Measurements from ENCODE around the gene CNTN4. TPM values are rescaled to one million over a fixed set of nuclear protein-coding genes. Genes with fewer than 3 reads are reported as not detected.

The CNTN4 gene
- total RNA-seq, 1 experiment from 2014 or later: 1.6 TPM

- H2BK5ac ChIP-seq (ENCODE audit: insufficient read length, low read length): no peak overlapping the region
- no peaks in the 10 kb centered on the region for H3K9me3 Mint-ChIP-seq
- no peak overlapping the region for H3K27ac Mint-ChIP-seq
- H4K20me1 ChIP-seq (ENCODE audit: control insufficient read depth, insufficient read depth, insufficient read length): no peaks in the 10 kb centered on the region
- no peaks in the 10 kb centered on the region for H3K27me3 Mint-ChIP-seq (ENCODE audit: low read depth)
- peak overlapping the region; percentile 3 for H2AFZ ChIP-seq (ENCODE audit: low read length)
- no peaks in the 10 kb centered on the region for H3K27me3 ChIP-seq (ENCODE audit: insufficient read depth, low read length)
- no peak overlapping the region for H2BK20ac ChIP-seq (ENCODE audit: low read depth, low read length, poor library complexity, severe bottlenecking)
- no peak overlapping the region for H4K8ac ChIP-seq (replicated peaks; ENCODE audit: insufficient read length, low read depth, low read length)
- peaks cover 61 to 65% of the 10 kb centered on the region in 2 experiments for H3K4me1 Mint-ChIP-seq
- H3K4me3 Mint-ChIP-seq: no peak overlapping the region
- no peak overlapping the region for H2AK5ac ChIP-seq (ENCODE audit: insufficient read length, low read length)
- no CpG with 5 or more reads among the region's 6 CpGs for WGBS (ENCODE audit: extremely low coverage, insufficient read length, low lambda C conversion rate)
- no peak overlapping the region for H4K5ac ChIP-seq (ENCODE audit: insufficient read length, low read depth, low read length)
- DNase-seq: peak; percentile 29
- H3K9ac ChIP-seq (ENCODE audit: extremely low read depth, insufficient read length, low read length): no peak overlapping the region
- no peak overlapping the region for H3T11ph ChIP-seq (ENCODE audit: low read length)
- no peak overlapping the region for H3K4me2 ChIP-seq (ENCODE audit: insufficient read depth, insufficient read length, low read length)
- H3K79me1 ChIP-seq (ENCODE audit: insufficient read depth, low read depth, low read length, poor library complexity, severe bottlenecking): no peaks in the 10 kb centered on the region
- H3K4ac ChIP-seq (ENCODE audit: low read depth, low read length): no peak overlapping the region
- TF ChIP-seq CTCF (conservative IDR thresholded peaks at IDR 0.05): no peak
- no peak overlapping the region for H3K23ac ChIP-seq (ENCODE audit: insufficient read length, low read depth, low read length)
- no peaks in the 10 kb centered on the region for H3K23me2 ChIP-seq (ENCODE audit: insufficient read length, low read depth, low read length, poor library complexity, severe bottlenecking)
- no peaks in the 10 kb centered on the region for H3K9me3 ChIP-seq (ENCODE audit: control insufficient read depth, low read depth, low read length)
- no peaks in the 10 kb centered on the region for H3K36me3 Mint-ChIP-seq (ENCODE audit: insufficient read depth in 1 of 3, low read depth in 3 of 3)
- H2BK12ac ChIP-seq (ENCODE audit: insufficient read length, low read depth, low read length): no peak overlapping the region
- no peak overlapping the region for H3K18ac ChIP-seq (ENCODE audit: insufficient read length, low read depth, low read length)
- H3K27ac ChIP-seq (ENCODE audit: insufficient read length, low read depth, low read length): no peak overlapping the region
- no peak overlapping the region for H3K56ac ChIP-seq (ENCODE audit: insufficient read length, low read depth, low read length)
- H3K79me2 ChIP-seq (ENCODE audit: insufficient read depth, low read length): no peaks in the 10 kb centered on the region
- peaks cover 11% of the 10 kb centered on the region; the same call in 1 of the 2 replicates for H3K4me1 ChIP-seq (ENCODE audit: insufficient read depth, low read length)
- no peak overlapping the region for H2BK15ac ChIP-seq (ENCODE audit: low read depth, low read length)
- no peak overlapping the region for H4K91ac ChIP-seq (ENCODE audit: insufficient read length, low read depth, low read length)
- H2BK120ac ChIP-seq (ENCODE audit: low read depth, low read length, poor library complexity, severe bottlenecking): no peak overlapping the region
- H3K14ac ChIP-seq (ENCODE audit: insufficient read depth, low read length): no peak overlapping the region
Observed at GRCh38 chr3:2657971-2658370, 559.3 kb downstream of the CNTN4 start.

Measured in H9 (cell line).